Nephron (organoid): ENCODE measurements around the gene RBBP5.

Experiments
- H3K27ac Mint-ChIP-seq, 3 experiments: 2 replicates each; pipeline ENCODE4 v1.8.0; 2020; ENCODE audit warnings: mixed read lengths in 3 of 3, mild to moderate bottlenecking in 2 of 3, moderate library complexity in 1 of 3
- H3K27me3 Mint-ChIP-seq: 2 replicates; pipeline ENCODE4 v1.8.0; 2021; ENCODE audit warnings: low read depth, mild to moderate bottlenecking, moderate library complexity, mixed read lengths
- H3K36me3 Mint-ChIP-seq: 2 replicates; pipeline ENCODE4 v1.8.0; 2020; ENCODE audit warnings: low read depth, mixed read lengths
- H3K4me1 Mint-ChIP-seq: 2 replicates; pipeline ENCODE4 v1.8.0; 2020; ENCODE audit warnings: mixed read lengths
- H3K4me3 Mint-ChIP-seq, 3 experiments: 2 replicates each; pipeline ENCODE4 v1.8.0; 2020; ENCODE audit warnings: mild to moderate bottlenecking in 3 of 3, mixed read lengths in 3 of 3, moderate library complexity in 2 of 3
- H3K9me3 Mint-ChIP-seq: 2 replicates; pipeline ENCODE4 v1.8.0; 2020; ENCODE audit warnings: mixed read lengths
- TF ChIP-seq, protein P1 (sequence below), 3 experiments: fragments of 200-600 bp; sonication (generic); IDR thresholded peaks; one replicate each; pipeline ENCODE4 v1.5.0; 2021; ENCODE audit warnings: antibody characterized with exemption in 3 of 3; ENCODE audit not compliant: unreplicated experiment in 3 of 3

Gene RBBP5

DNA sequence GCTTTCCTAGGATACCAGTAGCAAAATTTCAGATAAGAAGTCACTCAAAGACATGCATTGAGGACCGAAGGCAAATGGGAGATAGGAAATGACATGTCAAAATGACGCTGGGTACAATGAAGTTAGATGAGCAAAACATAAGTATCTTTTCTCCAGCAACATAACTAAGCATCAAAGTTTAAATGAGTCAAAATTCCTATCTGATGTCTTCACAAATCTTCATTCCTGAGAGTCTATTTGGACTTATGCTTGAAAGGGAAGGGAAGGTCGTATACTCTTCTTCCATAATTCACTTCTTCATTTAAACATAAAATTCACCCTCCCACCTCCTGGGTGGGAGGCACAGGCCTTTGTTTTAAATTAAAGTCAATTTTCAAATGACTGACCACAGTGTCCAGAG, 33.4 kb downstream of the RBBP5 start:
- no peaks in the 10 kb centered on the region for H3K9me3 Mint-ChIP-seq
- no peak overlapping the region for H3K4me3 Mint-ChIP-seq
- no peaks in the 10 kb centered on the region for H3K27me3 Mint-ChIP-seq
- no peak overlapping the region for H3K27ac Mint-ChIP-seq
- peaks cover 69% of the 10 kb centered on the region for H3K36me3 Mint-ChIP-seq
- H3K4me1 Mint-ChIP-seq: no peaks in the 10 kb centered on the region
- TF ChIP-seq, protein P1, sequence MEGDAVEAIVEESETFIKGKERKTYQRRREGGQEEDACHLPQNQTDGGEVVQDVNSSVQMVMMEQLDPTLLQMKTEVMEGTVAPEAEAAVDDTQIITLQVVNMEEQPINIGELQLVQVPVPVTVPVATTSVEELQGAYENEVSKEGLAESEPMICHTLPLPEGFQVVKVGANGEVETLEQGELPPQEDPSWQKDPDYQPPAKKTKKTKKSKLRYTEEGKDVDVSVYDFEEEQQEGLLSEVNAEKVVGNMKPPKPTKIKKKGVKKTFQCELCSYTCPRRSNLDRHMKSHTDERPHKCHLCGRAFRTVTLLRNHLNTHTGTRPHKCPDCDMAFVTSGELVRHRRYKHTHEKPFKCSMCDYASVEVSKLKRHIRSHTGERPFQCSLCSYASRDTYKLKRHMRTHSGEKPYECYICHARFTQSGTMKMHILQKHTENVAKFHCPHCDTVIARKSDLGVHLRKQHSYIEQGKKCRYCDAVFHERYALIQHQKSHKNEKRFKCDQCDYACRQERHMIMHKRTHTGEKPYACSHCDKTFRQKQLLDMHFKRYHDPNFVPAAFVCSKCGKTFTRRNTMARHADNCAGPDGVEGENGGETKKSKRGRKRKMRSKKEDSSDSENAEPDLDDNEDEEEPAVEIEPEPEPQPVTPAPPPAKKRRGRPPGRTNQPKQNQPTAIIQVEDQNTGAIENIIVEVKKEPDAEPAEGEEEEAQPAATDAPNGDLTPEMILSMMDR (IDR thresholded peaks at IDR 0.05; ENCODE audit: unreplicated experiment in 3 of 3): no peak

- H3K36me3 Mint-ChIP-seq: peaks cover 53% of the 10 kb centered on the region
- no peaks in the 10 kb centered on the region for H3K4me1 Mint-ChIP-seq
- H3K9me3 Mint-ChIP-seq: no peaks in the 10 kb centered on the region
- TF ChIP-seq, protein P1 (IDR thresholded peaks at IDR 0.05; ENCODE audit: unreplicated experiment in 3 of 3): no peak
- H3K4me3 Mint-ChIP-seq: no peak within 1 kb of the TSS
- H3K27me3 Mint-ChIP-seq: no peaks in the 10 kb centered on the region
- no peak within 1 kb of the TSS for H3K27ac Mint-ChIP-seq
Observed at GRCh38 chr1:205084360-205084759, 37.4 kb downstream of the RBBP5 start, which contains the start of gene TMEM81. TMEM81 (minus strand) TSS chr1:205084460; CDS start chr1:205084320, 140 bp downstream.

DNA sequence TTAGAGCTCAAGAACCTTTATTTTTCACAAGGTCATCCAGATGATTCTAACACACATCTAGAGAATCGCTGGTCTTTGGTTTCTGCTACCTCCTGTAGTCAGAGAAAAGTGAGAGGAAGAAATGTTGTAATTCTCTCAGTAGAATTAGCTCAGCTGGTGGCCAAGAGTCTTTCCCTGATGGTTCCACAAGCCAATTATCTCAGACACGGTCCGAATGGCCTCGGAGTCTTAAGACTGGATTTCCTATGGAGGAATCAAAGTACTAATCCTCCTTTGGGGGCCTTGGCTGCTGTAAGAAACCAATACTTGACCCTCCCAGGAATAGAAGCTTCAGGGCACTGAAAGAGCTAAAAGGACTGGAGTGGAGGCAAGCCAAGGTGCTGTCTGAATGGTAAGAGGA, 39.3 kb downstream of the RBBP5 start:
- H3K27ac Mint-ChIP-seq: no peak overlapping the region
- TF ChIP-seq, protein P1 (IDR thresholded peaks at IDR 0.05; ENCODE audit: unreplicated experiment in 3 of 3): no peak
- peaks cover 34% of the 10 kb centered on the region for H3K36me3 Mint-ChIP-seq
- no peaks in the 10 kb centered on the region for H3K27me3 Mint-ChIP-seq
- H3K4me3 Mint-ChIP-seq: no peak overlapping the region
- no peaks in the 10 kb centered on the region for H3K9me3 Mint-ChIP-seq
- H3K4me1 Mint-ChIP-seq: no peaks in the 10 kb centered on the region

DNA sequence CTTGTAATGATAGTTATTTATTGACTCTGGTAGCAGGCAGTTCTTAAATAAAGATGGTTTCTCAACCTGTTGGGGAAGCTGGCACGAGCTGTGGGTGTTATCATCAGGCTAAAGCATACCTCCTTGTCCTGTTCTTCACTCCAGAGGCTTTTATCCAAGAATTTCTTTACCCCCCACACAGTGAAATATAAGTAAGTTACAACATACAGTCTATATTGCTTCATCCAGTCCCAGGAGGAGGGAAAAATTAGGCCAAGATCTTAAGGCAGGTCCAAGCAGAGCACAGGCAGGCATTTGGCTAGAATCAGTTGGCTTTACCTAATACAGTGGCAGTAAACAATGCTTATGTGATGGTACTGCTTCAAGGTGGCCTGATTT, 43.9 kb downstream of the RBBP5 start:
- H3K4me3 Mint-ChIP-seq: no peak overlapping the region
- H3K4me1 Mint-ChIP-seq: no peaks in the 10 kb centered on the region
- H3K27ac Mint-ChIP-seq: no peak overlapping the region
- TF ChIP-seq, protein P1 (IDR thresholded peaks at IDR 0.05; ENCODE audit: unreplicated experiment in 3 of 3): no peak
- no peaks in the 10 kb centered on the region for H3K9me3 Mint-ChIP-seq
- H3K27me3 Mint-ChIP-seq: peaks cover 3% of the 10 kb centered on the region
- H3K36me3 Mint-ChIP-seq: peaks cover 4% of the 10 kb centered on the region

- Mint-ChIP-seq H3K9me3 (no peaks in the 10 kb centered on the region), H3K4me1 (no peaks in the 10 kb centered on the region), H3K27ac (no peak overlapping the region), H3K27me3 (peaks cover 3% of the 10 kb centered on the region), H3K36me3 (peaks cover 4% of the 10 kb centered on the region), H3K4me3 (no peak overlapping the region)
- TF ChIP-seq, protein P1 (IDR thresholded peaks at IDR 0.05; ENCODE audit: unreplicated experiment in 3 of 3): no peak
Observed at GRCh38 chr1:205077158-205077933, 44.4 kb downstream of the RBBP5 start.

DNA sequence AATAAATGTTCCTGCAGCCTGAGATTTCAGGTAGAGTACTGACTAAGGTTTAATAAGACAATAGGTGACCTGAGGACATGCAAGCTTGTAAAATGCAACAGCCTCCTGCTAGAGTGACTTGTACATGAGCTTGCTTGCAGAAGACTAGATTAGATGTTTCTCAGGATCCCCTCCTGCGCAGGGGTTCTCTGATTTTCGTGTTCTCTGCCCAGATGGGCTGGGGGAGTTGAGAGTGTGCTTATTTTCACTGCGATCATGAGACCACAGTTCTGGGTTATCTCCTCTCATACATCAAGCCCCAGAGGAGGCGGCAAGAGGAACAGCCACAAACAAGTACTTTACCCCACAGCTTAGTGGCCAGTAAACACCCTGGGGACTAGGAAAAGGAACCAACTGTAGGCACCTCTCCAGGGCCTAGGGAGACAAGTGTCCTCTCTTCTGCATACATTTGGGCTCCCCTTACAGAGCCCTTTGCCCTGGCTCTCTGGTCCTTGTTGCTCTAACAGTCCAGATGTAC, 45.5 kb downstream of the RBBP5 start:
- TF ChIP-seq, protein P1 (IDR thresholded peaks at IDR 0.05; ENCODE audit: unreplicated experiment in 3 of 3): no peak
- no peaks in the 10 kb centered on the region for H3K4me1 Mint-ChIP-seq
- H3K36me3 Mint-ChIP-seq: peaks cover 4% of the 10 kb centered on the region
- H3K4me3 Mint-ChIP-seq: no peak overlapping the region
- peaks cover 3% of the 10 kb centered on the region for H3K27me3 Mint-ChIP-seq
- no peak overlapping the region for H3K27ac Mint-ChIP-seq
- H3K9me3 Mint-ChIP-seq: no peaks in the 10 kb centered on the region
